A673 (cell line): Measurements from ENCODE around the gene CYLD. TPM values are rescaled to one million over a fixed set of nuclear protein-coding genes. Genes with fewer than 3 reads are reported as not detected.

ENCODE experiments used
- BruUV-seq: library from RNA; stranded (reverse); fragments of 400-500 nt; replicated peaks from 2 replicates; lab custom pipeline; 2021; lab: Mats Ljungman, UMichigan
- CTCF ChIA-PET: fragments of 300-600 bp; sonication (Branson Sonifier 250); formaldehyde crosslinking; loops from one replicate; lab custom pipeline; 2022; ENCODE audit warnings: antibody characterized with exemption; lab: Charles Lee
- POLR2A ChIA-PET: fragments of 300-600 bp; sonication (Branson Sonifier 250); formaldehyde crosslinking; loops from one replicate; lab custom pipeline; 2022; ENCODE audit warnings: antibody characterized with exemption; ENCODE audit not compliant: low non-redundant PET; lab: Charles Lee
- DNase-seq: peaks from one replicate; pipeline ENCODE4 v3.0.0-alpha.2; 2015; ENCODE audit warnings: low spot score
- H3K27ac ChIP-seq: fragments of 200-600 bp; sonication (generic); 2 replicates; pipeline ENCODE4 v1.5.1; 2016; ENCODE audit warnings: mixed run types, low read depth, mild to moderate bottlenecking, mixed read lengths, antibody characterized with exemption, low read length; ENCODE audit not compliant: poor library complexity, severe bottlenecking
- H3K27me3 ChIP-seq: fragments of 200-600 bp; sonication (generic); replicated peaks from 2 replicates; pipeline ENCODE4 v1.6.1; 2017; ENCODE audit warnings: mixed run types, low read depth, mild to moderate bottlenecking, mixed read lengths, antibody characterized with exemption, low read length; ENCODE audit not compliant: insufficient read depth, poor library complexity
- H3K36me3 ChIP-seq: fragments of 200-600 bp; sonication (generic); 2 replicates; pipeline ENCODE4 v1.6.1; 2016; ENCODE audit warnings: mixed run types, mild to moderate bottlenecking, mixed read lengths, antibody characterized with exemption, low read length; ENCODE audit not compliant: insufficient read depth, poor library complexity, severe bottlenecking
- H3K4me1 ChIP-seq: fragments of 200-600 bp; sonication (generic); 2 replicates; pipeline ENCODE4 v1.6.1; 2017; ENCODE audit warnings: mixed run types, mild to moderate bottlenecking, mixed read lengths, antibody characterized with exemption, low read length; ENCODE audit not compliant: insufficient read depth, poor library complexity, severe bottlenecking
- H3K4me3 ChIP-seq: fragments of 200-600 bp; sonication (generic); 2 replicates; pipeline ENCODE4 v1.5.1; 2016; ENCODE audit warnings: low read depth, mixed run types, mild to moderate bottlenecking, mixed read lengths, low read length; ENCODE audit not compliant: poor library complexity, severe bottlenecking
- H3K9me3 ChIP-seq: fragments of 200-600 bp; sonication (generic); 2 replicates; pipeline ENCODE4 v1.6.1; 2016; ENCODE audit warnings: mixed run types, low read depth, mild to moderate bottlenecking, mixed read lengths, antibody characterized with exemption, low read length; ENCODE audit not compliant: poor library complexity, severe bottlenecking
- EZH2 ChIP-seq: fragments of 200-600 bp; sonication (generic); IDR thresholded peaks from 2 replicates; pipeline ENCODE4 v1.6.1; 2017; ENCODE audit warnings: borderline replicate concordance, low read depth, mild to moderate bottlenecking, mixed read lengths, antibody characterized with exemption, low read length; ENCODE audit not compliant: poor library complexity, severe bottlenecking
- intact Hi-C: fragments of 100-400 bp; cut with micrococcal nuclease; formaldehyde crosslinking; loops from one replicate; pipeline ENCODE4 v1.10.0; 2022; ENCODE audit not compliant: unreplicated experiment
- microRNA-seq: library from miRNA; unstranded; fragments of <30 nt; microRNA quantifications from one replicate; pipeline ENCODE4 v1.2.0, GENCODE V29; 2021
- total RNA-seq: library from RNA; stranded (reverse); gene quantifications from 2 replicates; pipeline ENCODE4 v1.2.3, GENCODE V29; 2021
- TF ChIP-seq, protein P1 (sequence below): fragments of 300-800, 200-600 bp; sonication (generic); conservative IDR thresholded peaks from 2 replicates; pipeline ENCODE4 v1.5.1; 2017; ENCODE audit warnings: low read depth, mild to moderate bottlenecking, antibody characterized with exemption, low read length, moderate library complexity, mixed read lengths

The CYLD gene
- total RNA-seq, 1 experiment from 2014 or later = 6.3 TPM

DNA sequence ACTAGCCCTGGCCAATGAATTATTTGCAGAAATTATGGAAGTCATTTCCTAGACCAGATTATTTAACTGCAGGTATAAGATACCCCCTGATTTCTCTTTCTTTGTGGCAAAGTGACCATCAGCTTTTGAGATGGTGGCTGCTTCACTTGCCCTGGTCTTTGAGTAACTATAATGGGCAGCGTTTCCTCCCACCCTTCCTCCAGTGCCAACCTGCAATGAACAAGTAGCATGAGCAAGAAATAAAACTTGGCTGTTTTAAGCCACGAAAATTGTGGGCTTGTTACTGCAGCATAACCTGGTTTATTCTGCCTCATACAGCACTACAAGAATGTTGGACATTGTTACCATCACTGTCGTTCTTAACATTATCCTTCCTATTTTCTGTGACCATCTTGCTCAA lies 105.3 kb downstream of the CYLD start:
- Histone ChIP-seq H3K27me3 (peaks cover 41% of the 10 kb centered on the region), H3K4me1 (no peaks in the 10 kb centered on the region), H3K4me3 (no peak overlapping the region), H3K36me3 (no peaks in the 10 kb centered on the region), H3K27ac (no peak overlapping the region), H3K9me3 (no peaks in the 10 kb centered on the region)
- intact Hi-C loops = no loop called here
- POLR2A ChIA-PET = no interaction called here
- CTCF ChIA-PET = no interaction called here
- TF ChIP-seq EZH2 = no peak
- TF ChIP-seq, protein P1, sequence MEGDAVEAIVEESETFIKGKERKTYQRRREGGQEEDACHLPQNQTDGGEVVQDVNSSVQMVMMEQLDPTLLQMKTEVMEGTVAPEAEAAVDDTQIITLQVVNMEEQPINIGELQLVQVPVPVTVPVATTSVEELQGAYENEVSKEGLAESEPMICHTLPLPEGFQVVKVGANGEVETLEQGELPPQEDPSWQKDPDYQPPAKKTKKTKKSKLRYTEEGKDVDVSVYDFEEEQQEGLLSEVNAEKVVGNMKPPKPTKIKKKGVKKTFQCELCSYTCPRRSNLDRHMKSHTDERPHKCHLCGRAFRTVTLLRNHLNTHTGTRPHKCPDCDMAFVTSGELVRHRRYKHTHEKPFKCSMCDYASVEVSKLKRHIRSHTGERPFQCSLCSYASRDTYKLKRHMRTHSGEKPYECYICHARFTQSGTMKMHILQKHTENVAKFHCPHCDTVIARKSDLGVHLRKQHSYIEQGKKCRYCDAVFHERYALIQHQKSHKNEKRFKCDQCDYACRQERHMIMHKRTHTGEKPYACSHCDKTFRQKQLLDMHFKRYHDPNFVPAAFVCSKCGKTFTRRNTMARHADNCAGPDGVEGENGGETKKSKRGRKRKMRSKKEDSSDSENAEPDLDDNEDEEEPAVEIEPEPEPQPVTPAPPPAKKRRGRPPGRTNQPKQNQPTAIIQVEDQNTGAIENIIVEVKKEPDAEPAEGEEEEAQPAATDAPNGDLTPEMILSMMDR = no peak
- no peak for DNase-seq
- BruUV-seq = no TSS peak

DNA sequence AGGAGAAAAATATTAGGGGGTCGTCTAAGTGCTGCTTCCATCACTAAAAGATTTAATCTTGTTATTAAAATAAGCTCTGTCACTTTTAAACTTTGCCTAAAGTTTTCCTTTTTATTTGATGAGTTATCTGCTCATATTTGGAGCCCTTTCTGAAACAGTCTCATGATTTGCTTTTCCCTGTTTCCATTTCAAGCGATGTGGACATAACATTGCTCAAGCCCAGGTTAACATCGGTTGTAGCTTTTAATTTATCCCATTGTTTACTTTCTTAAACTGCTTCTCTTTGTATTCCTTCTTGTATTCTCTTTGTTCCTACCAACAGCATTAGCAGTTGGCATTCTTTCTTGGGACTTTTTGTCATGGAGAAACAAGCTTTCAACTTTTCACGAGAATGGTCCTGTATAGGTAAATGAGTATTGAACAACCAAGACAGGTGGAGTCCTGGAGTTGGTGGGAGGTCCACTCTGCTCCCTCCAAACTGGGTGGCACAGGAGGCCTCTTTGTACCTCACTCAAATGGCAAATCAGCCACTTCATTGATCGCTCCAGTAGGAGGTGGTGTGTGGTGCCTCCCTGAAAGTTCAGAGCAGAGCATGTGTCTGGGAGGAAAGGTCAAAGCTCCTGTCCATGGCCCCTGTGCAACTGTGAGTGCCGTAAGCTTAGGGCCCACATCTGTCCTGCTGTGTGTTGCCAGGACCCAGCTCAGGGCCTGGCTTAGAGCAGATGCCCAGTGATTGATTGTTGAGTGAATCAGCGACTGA lies 107.0 kb downstream of the CYLD start:
- Histone ChIP-seq H3K27ac (no peak overlapping the region), H3K9me3 (no peaks in the 10 kb centered on the region), H3K4me3 (no peak overlapping the region), H3K4me1 (no peaks in the 10 kb centered on the region), H3K36me3 (no peaks in the 10 kb centered on the region), H3K27me3 (peaks cover 40% of the 10 kb centered on the region)
- TF ChIP-seq EZH2 = no peak
- TF ChIP-seq, protein P1 = no peak
- BruUV-seq = no TSS peak
- intact Hi-C loops = no loop called here
- DNase-seq = no peak
- POLR2A ChIA-PET = no interaction called here
- CTCF ChIA-PET = no interaction called here

Small RNA genes within 50 kb of the gene (microRNA-seq; reads per million reads assigned to microRNA genes)
- not detected for gene MIR3181

Other genes with a start within 250 kb of the CYLD start
- 0.57 and 1.1 TPM in 2 replicates for gene NKD1, start 193.7 kb upstream of the CYLD start, total RNA-seq
- gene SNX20, start 60.8 kb upstream of the CYLD start, total RNA-seq = not detected in 2 replicates
- not detected in 2 replicates for gene NOD2, start 48.5 kb upstream of the CYLD start, total RNA-seq